Hepatocyte (in vitro differentiated cells): ENCODE data around the gene LIMS3. TPM values are rescaled to one million over a fixed set of nuclear protein-coding genes. Genes with fewer than 3 reads are reported as not detected.
"Not testable (repeated sequence)": the region's sequence is repeated elsewhere in the genome, so short reads cannot be mapped to it uniquely, and the experiment has no call there.

Experiments used
- DNase-seq: peaks from one replicate; pipeline ENCODE4 v3.0.0-alpha.2; 2016; ENCODE audit warnings: low spot score
- H2AFZ ChIP-seq: fragments of 200-600 bp; sonication (generic); 2 replicates; pipeline ENCODE4 v1.6.0; 2016; ENCODE audit warnings: antibody characterized with exemption, mild to moderate bottlenecking
- H3K27ac ChIP-seq: fragments of 200-600 bp; sonication (generic); 2 replicates; pipeline ENCODE4 v1.5.1; 2016; ENCODE audit warnings: mild to moderate bottlenecking
- H3K27me3 ChIP-seq: fragments of 200-600 bp; sonication (generic); 2 replicates; pipeline ENCODE4 v1.6.1; 2016
- H3K36me3 ChIP-seq: fragments of 200-600 bp; sonication (generic); replicated peaks from 2 replicates; pipeline ENCODE4 v1.5.1; 2016; ENCODE audit warnings: low read depth; ENCODE audit not compliant: insufficient read depth
- H3K4me1 ChIP-seq: fragments of 200-600 bp; sonication (generic); 2 replicates; pipeline ENCODE4 v1.5.1; 2016; ENCODE audit warnings: mild to moderate bottlenecking, moderate library complexity; ENCODE audit not compliant: insufficient read depth
- H3K4me2 ChIP-seq: fragments of 200-600 bp; sonication (generic); 2 replicates; pipeline ENCODE4 v1.6.0; 2016
- H3K4me3 ChIP-seq: fragments of 200-600 bp; sonication (generic); 2 replicates; pipeline ENCODE4 v1.5.1; 2016; ENCODE audit warnings: mild to moderate bottlenecking
- H3K79me2 ChIP-seq: fragments of 200-600 bp; sonication (generic); 2 replicates; pipeline ENCODE4 v1.6.0; 2017; ENCODE audit warnings: mild to moderate bottlenecking
- H3K9me2 ChIP-seq: fragments of 200-600 bp; sonication (generic); replicated peaks from 2 replicates; pipeline ENCODE4 v1.6.0; 2017; ENCODE audit warnings: mild to moderate bottlenecking; ENCODE audit not compliant: insufficient read depth
- H3K9me3 ChIP-seq: fragments of 200-600 bp; sonication (generic); 2 replicates; pipeline ENCODE4 v1.5.1; 2016; ENCODE audit warnings: low read depth, mild to moderate bottlenecking
- H4K20me1 ChIP-seq: fragments of 200-600 bp; sonication (generic); 2 replicates; pipeline ENCODE4 v1.6.0; 2016; ENCODE audit warnings: mild to moderate bottlenecking; ENCODE audit not compliant: insufficient read depth, poor library complexity, severe bottlenecking
- WGBS: methylation state at CpG from one replicate; pipeline ENCODE4 v1.1.6; 2016; ENCODE audit warnings: low lambda C conversion rate; ENCODE audit errors: missing lambda C conversion rate; 5-methylcytosine and 5-hydroxymethylcytosine counted together
- polyA plus RNA-seq: library from polyadenylated mRNA; unstranded; fragments of >200 nt; fragmentation: Nextera tagmentation; extraction: Ambion mirVana; gene quantifications from 2 replicates; pipeline ENCODE4 v1.2.1, GENCODE V29; 2016
- total RNA-seq: library from RNA; depleted of rRNA; stranded (reverse); fragments of >200 nt; gene quantifications from 2 replicates; pipeline ENCODE4 v1.2.3, GENCODE V29; 2014

The LIMS3 gene
- total and polyA plus RNA-seq, 2 experiments from 2014 or later = 0.60 to 5.5 TPM

GRCh38 chr2:109894141-109894540 lies 4.3 kb upstream of the LIMS3 start:
- H3K27me3 ChIP-seq, H3K4me2 ChIP-seq, H3K9me2 ChIP-seq, H3K36me3 ChIP-seq, H4K20me1 ChIP-seq, H2AFZ ChIP-seq, DNase-seq, H3K27ac ChIP-seq, H3K4me3 ChIP-seq, H3K4me1 ChIP-seq, H3K79me2 ChIP-seq, H3K9me3 ChIP-seq: not testable (repeated sequence)
- WGBS = no CpG with 5 or more reads among the region's 6 CpGs

GRCh38 chr2:109895090-109895869 lies 3.2 kb upstream of the LIMS3 start:
- H3K36me3 ChIP-seq, DNase-seq, H3K27ac ChIP-seq, H3K4me2 ChIP-seq, H3K9me2 ChIP-seq, H3K79me2 ChIP-seq, H2AFZ ChIP-seq, H4K20me1 ChIP-seq, H3K9me3 ChIP-seq, H3K4me3 ChIP-seq, H3K27me3 ChIP-seq, H3K4me1 ChIP-seq: not testable (repeated sequence)
- no CpG with 5 or more reads among the region's 3 CpGs for WGBS

- not testable (repeated sequence) for H3K9me3 ChIP-seq, H3K4me1 ChIP-seq, H3K36me3 ChIP-seq, H3K27me3 ChIP-seq, H3K27ac ChIP-seq, H3K79me2 ChIP-seq, H2AFZ ChIP-seq, DNase-seq, H4K20me1 ChIP-seq, H3K4me3 ChIP-seq, H3K9me2 ChIP-seq, H3K4me2 ChIP-seq
- WGBS = no CpG with 5 or more reads among the region's 4 CpGs
Measured at GRCh38 chr2:109896212-109896611, 2.3 kb upstream of the LIMS3 start.

GRCh38 chr2:109897769-109898461 lies 573 bp upstream of the LIMS3 start:
- not testable (repeated sequence) for H3K79me2 ChIP-seq, H3K9me3 ChIP-seq, H3K36me3 ChIP-seq, DNase-seq, H2AFZ ChIP-seq, H3K27ac ChIP-seq, H3K9me2 ChIP-seq, H3K4me2 ChIP-seq, H3K27me3 ChIP-seq, H3K4me1 ChIP-seq, H4K20me1 ChIP-seq, H3K4me3 ChIP-seq
- no CpG with 5 or more reads among the region's 8 CpGs for WGBS

GRCh38 chr2:109905796-109906195 lies 7.3 kb downstream of the LIMS3 start:
- not testable (repeated sequence) for H3K4me3 ChIP-seq, H3K27ac ChIP-seq, H3K4me2 ChIP-seq, H2AFZ ChIP-seq, H3K27me3 ChIP-seq, H3K9me3 ChIP-seq, H3K4me1 ChIP-seq, H3K79me2 ChIP-seq, H3K9me2 ChIP-seq, DNase-seq, H3K36me3 ChIP-seq, H4K20me1 ChIP-seq
- WGBS = no CpG with 5 or more reads among the region's 8 CpGs

- H3K27me3 ChIP-seq, H3K27ac ChIP-seq, H3K9me3 ChIP-seq, H3K4me2 ChIP-seq, H3K4me1 ChIP-seq, DNase-seq, H3K9me2 ChIP-seq, H3K4me3 ChIP-seq, H3K36me3 ChIP-seq, H4K20me1 ChIP-seq, H3K79me2 ChIP-seq, H2AFZ ChIP-seq: not testable (repeated sequence)
- WGBS = no CpG with 5 or more reads among the region's 2 CpGs
Measured at GRCh38 chr2:109908626-109909025, 10.1 kb downstream of the LIMS3 start.

GRCh38 chr2:109910789-109911188 lies 12.3 kb downstream of the LIMS3 start:
- not testable (repeated sequence) for H3K9me2 ChIP-seq, DNase-seq, H3K9me3 ChIP-seq, H3K36me3 ChIP-seq, H3K4me1 ChIP-seq, H3K4me3 ChIP-seq, H3K4me2 ChIP-seq, H3K27me3 ChIP-seq, H2AFZ ChIP-seq, H4K20me1 ChIP-seq, H3K27ac ChIP-seq, H3K79me2 ChIP-seq

GRCh38 chr2:109913911-109914310 lies 15.4 kb downstream of the LIMS3 start:
- not testable (repeated sequence) for H3K4me1 ChIP-seq, H2AFZ ChIP-seq, H3K79me2 ChIP-seq, H4K20me1 ChIP-seq, H3K27me3 ChIP-seq, H3K36me3 ChIP-seq, DNase-seq, H3K9me2 ChIP-seq, H3K4me2 ChIP-seq, H3K4me3 ChIP-seq, H3K9me3 ChIP-seq, H3K27ac ChIP-seq
- WGBS = 91% methylated on average over 1 of the region's 2 CpGs

- H3K79me2 ChIP-seq, DNase-seq, H4K20me1 ChIP-seq, H3K27ac ChIP-seq, H3K9me3 ChIP-seq, H3K4me2 ChIP-seq, H3K27me3 ChIP-seq, H3K9me2 ChIP-seq, H3K36me3 ChIP-seq, H3K4me1 ChIP-seq, H3K4me3 ChIP-seq, H2AFZ ChIP-seq: not testable (repeated sequence)
- no CpG with 5 or more reads among the region's 7 CpGs for WGBS
Measured at GRCh38 chr2:109914552-109914951, 16.1 kb downstream of the LIMS3 start.
